NCI-H82 (cell line): ENCODE results near the gene LAMA1.
A peak's percentile ranks its signal among the peaks of the same experiment; 100 is the strongest.

Experiments
- DNase-seq: peaks from one replicate; lab custom pipeline; 2025; lab: John Stamatoyannopoulos, UW

LAMA1 gene

GRCh38 chr18:7105268-7105667 is 12.3 kb downstream of the LAMA1 start:
- DNase-seq: no peak

- no peak for DNase-seq
Measured at GRCh38 chr18:7104649-7105048, 12.9 kb downstream of the LAMA1 start.

- DNase-seq: no peak
Measured at GRCh38 chr18:7102131-7102530, 15.5 kb downstream of the LAMA1 start.

GRCh38 chr18:7096838-7097237 is 20.8 kb downstream of the LAMA1 start:
- no peak for DNase-seq

- no peak for DNase-seq
Measured at GRCh38 chr18:7094427-7094826, 23.2 kb downstream of the LAMA1 start.

GRCh38 chr18:7090771-7091170 is 26.8 kb downstream of the LAMA1 start:
- no peak for DNase-seq

- no peak for DNase-seq
Measured at GRCh38 chr18:7089369-7089768, 28.2 kb downstream of the LAMA1 start.

- DNase-seq: no peak
Measured at GRCh38 chr18:7084080-7085065, 33.2 kb downstream of the LAMA1 start.

- no peak for DNase-seq
Measured at GRCh38 chr18:7082671-7083070, 34.9 kb downstream of the LAMA1 start.

GRCh38 chr18:7079231-7079630 is 38.4 kb downstream of the LAMA1 start:
- DNase-seq: no peak

- DNase-seq: peak; percentile 12
Measured at GRCh38 chr18:7072593-7072992, 45.0 kb downstream of the LAMA1 start.

GRCh38 chr18:7071600-7071999 is 46.0 kb downstream of the LAMA1 start:
- DNase-seq: peak; percentile 82

- DNase-seq: no peak
Measured at GRCh38 chr18:7070466-7070865, 47.1 kb downstream of the LAMA1 start.

- no peak for DNase-seq
Measured at GRCh38 chr18:7068871-7069590, 48.6 kb downstream of the LAMA1 start.

GRCh38 chr18:7066965-7067555 is 50.5 kb downstream of the LAMA1 start:
- DNase-seq: no peak

GRCh38 chr18:7065736-7066135 is 51.9 kb downstream of the LAMA1 start:
- DNase-seq: no peak

- DNase-seq: no peak
Measured at GRCh38 chr18:7064346-7064745, 53.3 kb downstream of the LAMA1 start.

- no peak for DNase-seq
Measured at GRCh38 chr18:7062811-7063210, 54.8 kb downstream of the LAMA1 start.

GRCh38 chr18:7062236-7062635 is 55.4 kb downstream of the LAMA1 start:
- no peak for DNase-seq

- no peak for DNase-seq
Measured at GRCh38 chr18:7059276-7059675, 58.3 kb downstream of the LAMA1 start.

- DNase-seq: no peak
Measured at GRCh38 chr18:7056026-7056425, 61.6 kb downstream of the LAMA1 start.

- DNase-seq: no peak
Measured at GRCh38 chr18:7049951-7050350, 67.6 kb downstream of the LAMA1 start.

- no peak for DNase-seq
Measured at GRCh38 chr18:7048081-7048480, 69.5 kb downstream of the LAMA1 start.
